Astrocyte of the cerebellum (primary cell): Measurements from ENCODE around the gene ZNF91.

Experiments
- DNase-seq: peaks from one replicate; pipeline ENCODE4 v3.0.0-alpha.2; 2011; ENCODE audit warnings: low read depth
- H3K4me3 ChIP-seq: 2 replicates; pipeline ENCODE4 v1.5.1; 2011; ENCODE audit warnings: mild to moderate bottlenecking, low read depth, low read length, moderate library complexity
- CTCF ChIP-seq: IDR thresholded peaks from 2 replicates; pipeline ENCODE4 v1.5.1; 2012; ENCODE audit warnings: low read length, low read depth, moderate library complexity, mild to moderate bottlenecking; ENCODE audit errors: missing control alignments
- in situ Hi-C: cut with HindIII; loops from 2 replicates; pipeline ENCODE4 v1.10.0; 2017; ENCODE audit warnings: low sequenced_read_pairs

ZNF91 gene

GRCh38 chr19:23314505-23315251 lies 80.6 kb downstream of the ZNF91 start:
- TF ChIP-seq CTCF: no peak
- no peak for DNase-seq
- H3K4me3 ChIP-seq: no peak overlapping the region
- in situ Hi-C loops: no loop called here

- DNase-seq: no peak
- TF ChIP-seq CTCF: no peak
- H3K4me3 ChIP-seq: no peak overlapping the region
- in situ Hi-C loops: no loop called here
Measured at GRCh38 chr19:23313196-23313595, 82.1 kb downstream of the ZNF91 start.

GRCh38 chr19:23312515-23312914 lies 82.8 kb downstream of the ZNF91 start:
- no peak for DNase-seq
- in situ Hi-C loops: no loop called here
- no peak for TF ChIP-seq CTCF
- H3K4me3 ChIP-seq: no peak overlapping the region

- in situ Hi-C loops: no loop called here
- no peak overlapping the region for H3K4me3 ChIP-seq
- DNase-seq: no peak
- no peak for TF ChIP-seq CTCF
Measured at GRCh38 chr19:23311551-23311950, 83.7 kb downstream of the ZNF91 start.

GRCh38 chr19:23310729-23311211 lies 84.5 kb downstream of the ZNF91 start:
- H3K4me3 ChIP-seq: no peak overlapping the region
- in situ Hi-C loops: no loop called here
- TF ChIP-seq CTCF: no peak
- DNase-seq: no peak

- TF ChIP-seq CTCF: no peak
- no peak overlapping the region for H3K4me3 ChIP-seq
- DNase-seq: no peak
- in situ Hi-C loops: no loop called here
Measured at GRCh38 chr19:23309926-23310325, 85.3 kb downstream of the ZNF91 start.
